Astrocyte of the spinal cord (primary cell): Measurements from ENCODE around the gene XRCC5.
A peak's percentile ranks its signal among the peaks of the same experiment; 100 is the strongest.

Experiments
- DNase-seq: peaks from one replicate; pipeline ENCODE4 v3.0.0; 2011; ENCODE audit warnings: low read depth, low spot score
- H3K4me3 ChIP-seq: 2 replicates; pipeline ENCODE4 v1.5.1; 2011; ENCODE audit warnings: low read depth, mild to moderate bottlenecking, low read length, moderate library complexity
- in situ Hi-C: cut with HindIII; loops from 2 replicates; pipeline ENCODE4 v1.10.0; 2017; ENCODE audit warnings: low sequenced_read_pairs
- TF ChIP-seq, protein P1 (sequence below): IDR thresholded peaks from 2 replicates; pipeline ENCODE4 v1.5.1; 2012; ENCODE audit warnings: low read depth, mild to moderate bottlenecking, low read length, inconsistent platforms

XRCC5 gene

DNA sequence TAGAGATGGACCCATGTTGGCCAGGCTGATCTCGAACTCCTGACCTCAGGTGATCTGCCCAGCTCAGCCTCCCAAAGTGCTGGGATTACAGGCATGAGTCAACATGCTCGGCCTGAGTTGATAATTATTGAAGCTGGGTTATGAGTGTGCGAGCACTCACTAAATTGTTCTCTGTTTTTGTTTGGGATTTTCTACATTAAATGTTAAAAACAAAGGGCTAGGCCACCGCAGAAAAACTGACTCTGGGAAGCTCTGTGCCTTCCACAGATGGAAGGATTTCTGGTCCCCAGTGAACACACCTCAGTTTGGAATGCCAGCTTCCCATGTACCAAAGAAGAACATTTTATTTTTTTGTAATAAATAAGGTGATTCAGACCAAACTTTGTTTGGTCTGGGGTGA, 83.0 kb downstream of the XRCC5 start:
- H3K4me3 ChIP-seq: no peak overlapping the region
- TF ChIP-seq, protein P1, sequence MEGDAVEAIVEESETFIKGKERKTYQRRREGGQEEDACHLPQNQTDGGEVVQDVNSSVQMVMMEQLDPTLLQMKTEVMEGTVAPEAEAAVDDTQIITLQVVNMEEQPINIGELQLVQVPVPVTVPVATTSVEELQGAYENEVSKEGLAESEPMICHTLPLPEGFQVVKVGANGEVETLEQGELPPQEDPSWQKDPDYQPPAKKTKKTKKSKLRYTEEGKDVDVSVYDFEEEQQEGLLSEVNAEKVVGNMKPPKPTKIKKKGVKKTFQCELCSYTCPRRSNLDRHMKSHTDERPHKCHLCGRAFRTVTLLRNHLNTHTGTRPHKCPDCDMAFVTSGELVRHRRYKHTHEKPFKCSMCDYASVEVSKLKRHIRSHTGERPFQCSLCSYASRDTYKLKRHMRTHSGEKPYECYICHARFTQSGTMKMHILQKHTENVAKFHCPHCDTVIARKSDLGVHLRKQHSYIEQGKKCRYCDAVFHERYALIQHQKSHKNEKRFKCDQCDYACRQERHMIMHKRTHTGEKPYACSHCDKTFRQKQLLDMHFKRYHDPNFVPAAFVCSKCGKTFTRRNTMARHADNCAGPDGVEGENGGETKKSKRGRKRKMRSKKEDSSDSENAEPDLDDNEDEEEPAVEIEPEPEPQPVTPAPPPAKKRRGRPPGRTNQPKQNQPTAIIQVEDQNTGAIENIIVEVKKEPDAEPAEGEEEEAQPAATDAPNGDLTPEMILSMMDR: no peak
- in situ Hi-C loops: no loop called here
- DNase-seq: no peak

DNA sequence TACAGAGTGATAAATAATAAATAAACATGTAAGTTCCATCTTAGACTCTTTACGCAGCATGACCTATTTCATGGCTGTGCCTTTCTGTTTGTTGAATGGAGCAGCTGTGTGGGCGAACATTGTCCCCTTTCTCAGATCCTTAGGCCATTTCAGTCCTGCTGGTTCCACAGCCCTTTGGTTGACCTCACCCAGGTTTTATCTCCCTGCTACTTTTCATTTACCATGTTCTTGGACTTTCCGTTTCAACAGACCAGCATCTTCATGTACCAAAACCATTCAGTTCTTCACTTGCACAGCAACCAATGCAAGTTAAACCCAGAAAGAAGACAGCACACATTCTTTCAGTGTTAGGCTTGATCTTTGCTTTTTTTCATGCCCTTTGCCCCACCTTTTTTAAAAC, 83.8 kb downstream of the XRCC5 start:
- no peak overlapping the region for H3K4me3 ChIP-seq
- DNase-seq: no peak
- TF ChIP-seq, protein P1: no peak
- in situ Hi-C loops: no loop called here

DNA sequence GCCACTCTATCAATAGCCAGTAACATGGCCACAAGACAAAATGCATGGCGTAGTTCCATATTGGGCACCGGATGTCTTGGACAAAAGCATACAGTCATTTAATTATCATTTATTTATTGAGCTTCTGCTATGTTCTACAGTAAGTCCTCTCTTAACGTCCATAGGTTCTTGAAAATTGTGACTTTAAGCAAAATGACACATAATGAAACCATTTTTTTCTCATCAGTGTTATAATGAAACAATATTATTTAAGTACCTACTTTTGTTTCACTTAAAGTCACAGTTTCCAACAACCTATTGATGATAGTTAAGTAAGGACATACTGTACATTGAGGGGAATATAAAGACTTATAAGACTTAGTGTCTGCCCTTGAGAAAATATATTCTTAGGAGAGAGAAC, 84.9 kb downstream of the XRCC5 start:
- TF ChIP-seq, protein P1: no peak
- no peak overlapping the region for H3K4me3 ChIP-seq
- no peak for DNase-seq
- in situ Hi-C loops: no loop called here

DNA sequence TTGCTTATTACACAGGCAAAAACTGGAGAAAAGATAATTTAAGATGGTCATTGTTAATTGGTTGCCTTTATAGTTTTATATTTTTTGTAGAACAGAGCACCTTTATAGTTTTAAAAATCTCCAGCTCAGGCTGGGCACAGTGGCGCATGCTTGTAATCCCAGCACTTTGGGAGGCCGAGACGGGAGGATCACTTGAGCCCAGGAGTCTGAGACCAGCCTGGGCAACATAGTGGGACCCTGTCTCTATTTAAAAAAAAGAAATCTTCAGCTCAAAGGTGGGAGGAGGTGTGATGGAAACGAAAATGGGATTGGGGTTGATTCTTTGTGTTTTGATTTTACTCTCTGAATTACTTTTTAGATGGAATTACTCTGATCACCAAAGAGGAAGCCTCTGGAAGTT, 85.4 kb downstream of the XRCC5 start:
- TF ChIP-seq, protein P1: no peak
- H3K4me3 ChIP-seq: no peak overlapping the region
- DNase-seq: no peak
- in situ Hi-C loops: no loop called here

DNA sequence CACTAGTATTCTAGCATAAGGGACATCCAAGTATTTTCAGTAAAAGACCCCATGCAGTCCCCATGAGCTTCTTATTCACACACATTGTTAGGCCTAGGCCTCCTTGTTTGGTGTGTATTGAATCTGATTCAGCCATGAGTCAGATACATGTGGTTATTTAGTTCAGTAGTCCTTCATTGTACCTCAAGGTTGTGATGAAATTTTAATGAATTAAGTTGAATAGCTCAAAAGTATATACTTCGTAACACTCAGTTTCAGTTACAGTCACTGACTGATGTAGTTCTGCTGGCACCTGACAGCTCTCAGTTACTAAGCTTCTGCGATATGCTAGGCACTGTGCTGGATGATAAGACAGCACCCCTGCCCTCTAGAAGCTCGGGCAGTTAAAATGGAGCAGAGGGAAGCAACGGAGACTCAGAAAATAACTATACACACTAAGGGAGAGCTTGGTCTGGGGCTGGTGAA, 86.4 kb downstream of the XRCC5 start:
- DNase-seq: peak; percentile 88
- in situ Hi-C loops: no loop called here
- H3K4me3 ChIP-seq: no peak overlapping the region
- TF ChIP-seq, protein P1: no peak

DNA sequence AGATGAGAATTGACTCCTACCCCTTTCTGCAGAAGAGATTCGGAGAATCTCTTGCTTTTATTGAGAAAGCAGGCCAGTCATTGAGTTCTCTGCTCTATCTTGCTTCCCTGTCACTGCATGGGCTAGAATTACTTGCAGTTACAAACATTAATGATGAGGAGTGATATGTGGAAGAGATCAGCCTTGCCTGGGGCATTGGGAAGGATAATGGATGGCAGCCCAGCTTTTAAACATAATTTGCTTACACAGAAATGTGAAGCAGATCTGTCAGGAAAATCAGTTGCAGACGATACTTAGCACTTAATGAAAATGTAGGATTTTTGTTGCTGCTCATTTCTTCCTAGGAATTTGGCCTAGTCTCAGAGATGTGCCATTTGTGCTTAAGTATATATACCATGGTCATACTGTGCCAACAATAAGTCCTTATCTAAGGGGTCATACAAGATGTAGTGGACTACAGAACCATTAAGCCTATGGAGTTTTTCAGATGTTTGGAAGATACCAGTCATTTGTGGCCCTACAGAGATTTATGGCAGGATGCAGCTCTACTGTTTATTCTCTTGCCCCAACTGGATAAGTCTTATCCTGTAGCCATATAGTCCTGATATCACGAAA, 92.7 kb downstream of the XRCC5 start:
- TF ChIP-seq, protein P1: no peak
- no peak for DNase-seq
- no peak overlapping the region for H3K4me3 ChIP-seq
- in situ Hi-C loops: no loop called here
